Osteoblast (primary cell): ENCODE data around the gene EDIL3. TPM values are rescaled to one million over a fixed set of nuclear protein-coding genes. Genes with fewer than 3 reads are reported as not detected.
A peak's percentile ranks its signal among the peaks of the same experiment; 100 is the strongest.

Source experiments
- DNase-seq: peaks from one replicate; pipeline ENCODE4 v3.0.0; 2011; ENCODE audit warnings: low spot score, mixed read lengths; ENCODE audit not compliant: insufficient read length; ENCODE audit errors: missing footprints
- H2AFZ ChIP-seq: 2 replicates; pipeline ENCODE4 v1.6.0; 2011; ENCODE audit warnings: mild to moderate bottlenecking, low read length
- H3K27ac ChIP-seq: 2 replicates; pipeline ENCODE4 v1.5.1; 2011; ENCODE audit warnings: mild to moderate bottlenecking, low read depth, low read length, moderate library complexity
- H3K27me3 ChIP-seq: 2 replicates; pipeline ENCODE4 v1.6.0; 2012; ENCODE audit warnings: mild to moderate bottlenecking, control low read depth, inconsistent platforms, low read length, moderate library complexity; ENCODE audit not compliant: insufficient read depth
- H3K36me3 ChIP-seq: 2 replicates; pipeline ENCODE4 v1.5.1; 2011; ENCODE audit warnings: mild to moderate bottlenecking, low read length, control low read depth, moderate library complexity; ENCODE audit not compliant: insufficient read depth
- H3K4me1 ChIP-seq: 2 replicates; pipeline ENCODE4 v1.5.1; 2011; ENCODE audit warnings: mild to moderate bottlenecking, low read length, control low read depth, moderate library complexity; ENCODE audit not compliant: insufficient read depth
- H3K4me2 ChIP-seq: 2 replicates; pipeline ENCODE4 v1.6.0; 2011; ENCODE audit warnings: mild to moderate bottlenecking, low read length; ENCODE audit not compliant: insufficient read depth
- H3K4me3 ChIP-seq: fragments of 200-600 bp; sonication (generic); 3 replicates; pipeline ENCODE4 v1.5.1; 2012; ENCODE audit warnings: mild to moderate bottlenecking, low read length, inconsistent platforms; ENCODE audit not compliant: insufficient read depth
- H3K79me2 ChIP-seq: 2 replicates; pipeline ENCODE4 v1.6.0; 2012; ENCODE audit warnings: mild to moderate bottlenecking, low read length, control low read depth, inconsistent platforms; ENCODE audit not compliant: insufficient read depth
- H3K9me3 ChIP-seq: 2 replicates; pipeline ENCODE4 v1.5.1; 2011; ENCODE audit warnings: low read depth, low read length, control low read depth
- H4K20me1 ChIP-seq: 2 replicates; pipeline ENCODE4 v1.6.0; 2012; ENCODE audit warnings: mild to moderate bottlenecking, low read length, control low read depth; ENCODE audit not compliant: insufficient read depth
- CTCF ChIP-seq: IDR thresholded peaks from 2 replicates; pipeline ENCODE4 v1.5.1; 2011; ENCODE audit warnings: mild to moderate bottlenecking, low read depth, low read length, moderate library complexity; ENCODE audit errors: extremely low read depth
- total RNA-seq: library from RNA; depleted of rRNA; stranded (reverse); fragments of >200 nt; gene quantifications from 2 replicates; pipeline ENCODE4 v1.2.3, GENCODE V29; 2012

EDIL3 gene
- total RNA-seq, 1 donor: 366 TPM

DNA sequence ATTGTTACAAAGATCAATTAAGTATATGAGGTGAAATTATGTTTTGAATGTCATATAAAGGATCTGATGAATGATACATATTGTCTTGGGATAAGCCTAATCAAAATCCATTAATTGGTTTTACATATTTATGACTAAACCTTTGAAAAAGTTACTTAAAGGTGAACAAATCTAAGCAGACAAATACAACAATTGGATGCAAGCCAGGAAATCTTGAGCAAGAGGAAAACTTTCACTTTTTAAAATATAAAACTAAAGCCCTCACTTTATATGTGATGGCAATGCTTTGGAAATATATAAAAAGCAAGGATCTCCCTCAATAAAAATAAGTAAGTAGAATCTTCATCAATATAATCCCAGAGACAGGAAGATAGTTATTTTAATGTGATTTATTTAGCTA lies 80.1 kb downstream of the EDIL3 start:
- Histone ChIP-seq H4K20me1 (no peaks in the 10 kb centered on the region), H3K36me3 (no peaks in the 10 kb centered on the region), H3K27ac (no peak overlapping the region), H3K4me1 (peaks cover 26% of the 10 kb centered on the region), H2AFZ (no peak overlapping the region), H3K27me3 (no peaks in the 10 kb centered on the region), H3K4me2 (no peak overlapping the region), H3K4me3 (no peak overlapping the region), H3K9me3 (no peaks in the 10 kb centered on the region), H3K79me2 (peaks cover 53% of the 10 kb centered on the region)
- TF ChIP-seq CTCF: no peak
- no peak for DNase-seq

GRCh38 chr5:84303315-84303714 lies 81.4 kb downstream of the EDIL3 start:
- peaks cover 61% of the 10 kb centered on the region for H3K79me2 ChIP-seq
- H3K36me3 ChIP-seq: no peaks in the 10 kb centered on the region
- H3K27ac ChIP-seq: no peak overlapping the region
- no peaks in the 10 kb centered on the region for H4K20me1 ChIP-seq
- no peaks in the 10 kb centered on the region for H3K9me3 ChIP-seq
- peaks cover 26% of the 10 kb centered on the region for H3K4me1 ChIP-seq
- peak; percentile 11 for DNase-seq
- H3K4me2 ChIP-seq: no peak overlapping the region
- no peaks in the 10 kb centered on the region for H3K27me3 ChIP-seq
- no peak overlapping the region for H3K4me3 ChIP-seq
- H2AFZ ChIP-seq: no peak overlapping the region
- TF ChIP-seq CTCF: no peak

DNA sequence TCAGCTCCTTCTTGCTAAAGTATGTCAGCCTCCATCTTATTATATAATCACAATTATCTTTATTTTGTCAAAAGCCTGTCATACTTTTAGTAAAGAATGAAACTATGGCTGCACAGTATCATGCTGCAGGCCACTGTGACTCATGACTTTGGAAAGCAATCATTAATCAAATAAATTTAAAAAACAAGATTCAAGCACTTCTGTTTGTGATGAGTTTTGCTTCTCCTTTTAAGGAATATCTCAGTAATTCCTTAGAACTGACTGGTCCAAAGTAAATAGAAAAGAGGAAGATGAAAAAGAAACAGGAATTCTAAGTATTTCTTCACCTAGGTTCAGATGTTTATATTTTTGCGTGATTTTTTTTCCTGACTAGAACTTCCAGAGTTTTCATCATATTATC lies 83.1 kb downstream of the EDIL3 start:
- H3K27ac ChIP-seq: peak overlapping the region; percentile 3
- no peak for TF ChIP-seq CTCF
- peaks cover 1% of the 10 kb centered on the region for H3K9me3 ChIP-seq
- H3K4me2 ChIP-seq: peak overlapping the region; percentile 61
- H3K27me3 ChIP-seq: no peaks in the 10 kb centered on the region
- peaks cover 63% of the 10 kb centered on the region for H3K79me2 ChIP-seq
- peaks cover 17% of the 10 kb centered on the region for H3K4me1 ChIP-seq
- no peaks in the 10 kb centered on the region for H3K36me3 ChIP-seq
- H4K20me1 ChIP-seq: no peaks in the 10 kb centered on the region
- H3K4me3 ChIP-seq: no peak overlapping the region
- no peak overlapping the region for H2AFZ ChIP-seq
- peak; percentile 18 for DNase-seq

DNA sequence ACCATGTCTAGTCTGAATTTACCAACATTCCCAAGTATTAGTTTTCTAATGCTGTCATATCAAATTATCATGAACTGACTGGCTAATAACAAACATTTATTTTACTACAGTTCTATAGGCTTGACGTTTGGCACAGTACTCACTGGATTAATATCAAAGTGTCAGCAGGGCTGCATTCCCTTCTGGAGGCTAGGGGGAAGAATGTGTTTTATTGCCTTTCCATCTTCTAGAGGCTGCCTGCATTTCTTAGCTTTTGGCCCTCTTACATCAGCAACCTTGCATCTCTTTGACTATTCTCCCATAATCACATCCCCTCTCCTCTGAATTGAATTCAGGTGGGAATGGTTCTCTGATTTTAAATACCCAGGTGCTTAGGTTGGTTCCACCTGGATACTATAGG lies 84.7 kb downstream of the EDIL3 start:
- no peak for DNase-seq
- Histone ChIP-seq H3K4me2 (no peak overlapping the region), H3K9me3 (peaks cover 1% of the 10 kb centered on the region), H3K4me1 (peaks cover 17% of the 10 kb centered on the region), H3K27ac (no peak overlapping the region), H3K79me2 (peaks cover 62% of the 10 kb centered on the region), H3K36me3 (no peaks in the 10 kb centered on the region), H2AFZ (no peak overlapping the region), H4K20me1 (no peaks in the 10 kb centered on the region), H3K27me3 (no peaks in the 10 kb centered on the region), H3K4me3 (no peak overlapping the region)
- no peak for TF ChIP-seq CTCF
